Spinal cord (tissue), 10 donors: ENCODE results near the gene FOS. TPM values are rescaled to one million over a fixed set of nuclear protein-coding genes. Genes with fewer than 3 reads are reported as not detected.

Experiments used
- DNase-seq, 6 donors: peaks; one replicate each; pipeline versions ENCODE4 v3.0.0 to v3.0.0-alpha.2; 2013 to 2015; ENCODE audit warnings: low spot score in 6 of 6, low read depth in 4 of 6
- H3K27ac ChIP-seq: one replicate; pipeline ENCODE4 v1.5.1; 2013; ENCODE audit warnings: low read depth, low read length, control low read depth
- H3K27me3 ChIP-seq: one replicate; pipeline ENCODE4 v1.6.1; 2013; ENCODE audit warnings: low read length; ENCODE audit not compliant: control insufficient read depth, insufficient read depth
- H3K36me3 ChIP-seq: one replicate; pipeline ENCODE4 v1.6.1; 2013; ENCODE audit warnings: low read length; ENCODE audit not compliant: control insufficient read depth, insufficient read depth
- H3K4me1 ChIP-seq: one replicate; pipeline ENCODE4 v1.6.1; 2013; ENCODE audit warnings: low read length; ENCODE audit not compliant: control insufficient read depth, insufficient read depth
- H3K4me3 ChIP-seq: one replicate; pipeline ENCODE4 v1.5.1; 2013; ENCODE audit warnings: low read depth, low read length, control low read depth
- H3K9me3 ChIP-seq: one replicate; pipeline ENCODE4 v1.6.1; 2013; ENCODE audit warnings: low read length; ENCODE audit not compliant: control insufficient read depth, insufficient read depth
- WGBS: methylation state at CpG from one replicate; pipeline ENCODE4 v1.1.5; 2013; ENCODE audit warnings: missing lambda C conversion rate; ENCODE audit not compliant: insufficient coverage; 5-methylcytosine and 5-hydroxymethylcytosine counted together
- polyA plus RNA-seq, 2 donors: library from polyadenylated mRNA; unstranded; fragments of 120-200 nt; gene quantifications; one replicate each; pipeline ENCODE4 v1.2.1, GENCODE V29; 2013; ENCODE audit not compliant: insufficient read length in 2 of 2
- total RNA-seq, 2 donors: library from RNA; depleted of rRNA in 1 of 2; stranded (reverse); fragments of 120-200 nt in 1 of 2; fragments of >200 nt in 1 of 2; gene quantifications; one replicate each; pipeline versions ENCODE4 v1.2.3 to v1.2.4, GENCODE V29; 2013 to 2014
- donor health status: healthy.

The FOS gene
- total and polyA plus RNA-seq, 4 donors = 124 to 842 (median 271) TPM

- H3K9me3 ChIP-seq = no peaks in the 10 kb centered on the region
- H3K36me3 ChIP-seq = no peaks in the 10 kb centered on the region
- H3K4me1 ChIP-seq = peaks cover 32% of the 10 kb centered on the region
- H3K27me3 ChIP-seq = no peaks in the 10 kb centered on the region
- DNase-seq = no peak
- no peak overlapping the region for H3K27ac ChIP-seq
- WGBS = 83% methylated on average over 1 of the region's 6 CpGs
- no peak overlapping the region for H3K4me3 ChIP-seq
These were observed 4.4 kb upstream of the FOS start for GRCh38 chr14:75274050-75274898.

GRCh38 chr14:75274899-75275569 is 3.6 kb upstream of the FOS start:
- Histone ChIP-seq H3K36me3 (peaks cover 4% of the 10 kb centered on the region), H3K4me3 (no peak overlapping the region), H3K4me1 (peaks cover 40% of the 10 kb centered on the region), H3K27ac (no peak overlapping the region), H3K9me3 (no peaks in the 10 kb centered on the region), H3K27me3 (peaks cover 3% of the 10 kb centered on the region)
- 78% methylated on average over 6 of the region's 9 CpGs for WGBS
- DNase-seq = no peak

GRCh38 chr14:75275598-75275997 is 3.0 kb upstream of the FOS start:
- whole genome bisulfite sequencing = no CpG with 5 or more reads among the region's 2 CpGs
- H3K27me3 ChIP-seq = peaks cover 3% of the 10 kb centered on the region
- no peak overlapping the region for H3K4me3 ChIP-seq
- no peaks in the 10 kb centered on the region for H3K9me3 ChIP-seq
- peaks cover 4% of the 10 kb centered on the region for H3K36me3 ChIP-seq
- H3K4me1 ChIP-seq = peaks cover 45% of the 10 kb centered on the region
- no peak for DNase-seq
- H3K27ac ChIP-seq = no peak overlapping the region

GRCh38 chr14:75277008-75277814 is 1.4 kb upstream of the FOS start:
- peaks cover 54% of the 10 kb centered on the region for H3K4me1 ChIP-seq
- H3K27ac ChIP-seq = peak overlapping the region; percentile 98
- peaks cover 11% of the 10 kb centered on the region for H3K36me3 ChIP-seq
- peaks cover 3% of the 10 kb centered on the region for H3K27me3 ChIP-seq
- H3K4me3 ChIP-seq = peak overlapping the region; percentile 99
- WGBS = under 1% methylated on average over 81 of the region's 81 CpGs
- DNase-seq = peak in 4 of 6 donors; percentile 59 to 92 (median 81)
- no peaks in the 10 kb centered on the region for H3K9me3 ChIP-seq

- WGBS = 0% methylated on average over 16 of the region's 27 CpGs
These were observed 710 bp upstream of the FOS start for GRCh38 chr14:75277815-75278421.

GRCh38 chr14:75279153-75279762 is 630 bp downstream of the FOS start:
- no peaks in the 10 kb centered on the region for H3K9me3 ChIP-seq
- peak overlapping the region; percentile 99 for H3K4me3 ChIP-seq
- peak overlapping the region; percentile 95 for H3K27ac ChIP-seq
- WGBS = 0% methylated on average over 26 of the region's 38 CpGs
- H3K36me3 ChIP-seq = peaks cover 11% of the 10 kb centered on the region
- DNase-seq = peak in 3 of 6 donors; percentile 58 to 93 (median 90)
- H3K4me1 ChIP-seq = peaks cover 47% of the 10 kb centered on the region
- peaks cover 3% of the 10 kb centered on the region for H3K27me3 ChIP-seq

More at GRCh38 chr14:75277815-75278421, 710 bp upstream of the FOS start:
- Histone ChIP-seq H3K27ac (peak overlapping the region; percentile 98), H3K4me1 (peaks cover 54% of the 10 kb centered on the region), H3K36me3 (peaks cover 11% of the 10 kb centered on the region), H3K9me3 (no peaks in the 10 kb centered on the region), H3K27me3 (peaks cover 3% of the 10 kb centered on the region), H3K4me3 (peak overlapping the region; percentile 99)
- DNase-seq = peak in 1 of 6 donors; percentile 22

- WGBS = 2% methylated on average over 25 of the region's 26 CpGs
These were observed 1.2 kb downstream of the FOS start for GRCh38 chr14:75279763-75280290.

GRCh38 chr14:75280291-75280830 is 1.7 kb downstream of the FOS start:
- Histone ChIP-seq H3K4me3 (peak overlapping the region; percentile 99), H3K27me3 (peaks cover 3% of the 10 kb centered on the region), H3K4me1 (peaks cover 45% of the 10 kb centered on the region), H3K27ac (peak overlapping the region; percentile 95), H3K9me3 (no peaks in the 10 kb centered on the region), H3K36me3 (peaks cover 11% of the 10 kb centered on the region)
- WGBS = 28% methylated on average over 3 of the region's 7 CpGs
- peak in 3 of 6 donors; percentile 44 to 79 (median 70) for DNase-seq

More at GRCh38 chr14:75279763-75280290, 1.2 kb downstream of the FOS start:
- H3K4me3 ChIP-seq = peak overlapping the region; percentile 99
- DNase-seq = peak in 1 of 6 donors; percentile 41
- peaks cover 3% of the 10 kb centered on the region for H3K27me3 ChIP-seq
- H3K27ac ChIP-seq = peak overlapping the region; percentile 95
- peaks cover 45% of the 10 kb centered on the region for H3K4me1 ChIP-seq
- no peaks in the 10 kb centered on the region for H3K9me3 ChIP-seq
- peaks cover 11% of the 10 kb centered on the region for H3K36me3 ChIP-seq
